SK-N-DZ (cell line): Measurements from ENCODE around the gene RNF181.
"Not testable (repeated sequence)": the region's sequence is repeated elsewhere in the genome, so short reads cannot be mapped to it uniquely, and the experiment has no call there.

ENCODE experiments used
- DNase-seq: peaks from one replicate; pipeline ENCODE4 v3.0.0-alpha.2; 2015; ENCODE audit warnings: low spot score
- small RNA-seq, 2 experiments: library from RNA; depleted of rRNA; stranded (forward); fragments of <200 nt; gene quantifications; one replicate each; pipeline ENCODE3, GENCODE V24; 2014

The RNF181 gene

DNA sequence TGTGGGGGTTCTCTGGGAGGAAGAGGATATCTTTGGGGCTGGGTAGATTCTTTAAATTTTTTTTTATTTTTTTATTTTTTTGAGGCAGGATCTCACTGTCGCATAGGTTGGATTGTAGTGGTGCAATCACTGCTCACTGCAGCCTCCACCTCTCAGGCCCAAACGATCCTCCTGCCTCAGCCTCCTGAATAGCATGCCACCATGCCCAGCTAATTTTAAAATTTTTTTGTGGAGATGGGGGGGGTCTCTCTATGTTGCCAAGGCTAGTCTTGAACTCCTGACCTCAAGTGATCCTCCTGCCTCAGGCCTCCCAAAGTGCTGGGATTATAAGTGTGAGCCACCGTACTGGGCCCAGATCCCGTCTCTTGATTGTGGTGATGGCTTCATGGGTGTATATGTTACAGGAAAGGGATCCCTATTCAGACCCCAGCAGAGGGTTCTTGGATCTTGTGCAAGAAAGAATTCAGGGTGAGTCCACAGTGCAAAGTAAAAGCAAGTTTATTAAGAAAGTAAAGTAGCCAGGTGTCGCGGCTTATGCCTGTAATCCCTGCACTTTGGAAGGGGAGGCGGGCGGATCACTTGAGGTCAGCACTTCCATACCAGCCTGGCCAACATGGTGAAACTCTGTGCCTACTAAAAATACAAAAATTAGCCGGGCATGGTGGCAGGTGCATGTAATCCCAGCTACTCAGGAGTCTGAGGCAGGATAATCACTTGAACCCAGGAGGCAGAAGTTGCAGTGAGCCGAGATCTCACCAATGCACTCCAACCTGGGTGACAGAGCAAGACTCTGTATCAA lies 18.4 kb downstream of the RNF181 start:
- no peak for DNase-seq

- not testable (repeated sequence) for DNase-seq
These were observed 19.2 kb downstream of the RNF181 start for GRCh38 chr2:85614757-85615156.

DNA sequence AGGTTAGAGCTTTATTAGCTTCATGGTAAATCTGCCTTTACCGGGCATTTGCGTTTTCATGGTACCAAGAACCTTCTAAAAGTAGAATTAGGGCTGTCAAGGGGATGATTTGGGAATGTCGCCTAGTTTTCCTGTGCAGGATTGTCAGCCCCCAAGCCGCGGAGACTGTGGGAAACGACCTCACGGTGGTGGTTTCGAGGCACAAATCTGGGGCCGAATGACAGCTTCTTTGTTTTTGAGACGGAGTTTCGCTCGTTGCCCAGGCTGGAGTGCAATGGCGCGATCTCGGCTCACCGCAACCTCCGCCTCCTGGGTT lies 19.8 kb downstream of the RNF181 start:
- no peak for DNase-seq

GRCh38 chr2:85617723-85618122 lies 22.2 kb downstream of the RNF181 start:
- not testable (repeated sequence) for DNase-seq

DNA sequence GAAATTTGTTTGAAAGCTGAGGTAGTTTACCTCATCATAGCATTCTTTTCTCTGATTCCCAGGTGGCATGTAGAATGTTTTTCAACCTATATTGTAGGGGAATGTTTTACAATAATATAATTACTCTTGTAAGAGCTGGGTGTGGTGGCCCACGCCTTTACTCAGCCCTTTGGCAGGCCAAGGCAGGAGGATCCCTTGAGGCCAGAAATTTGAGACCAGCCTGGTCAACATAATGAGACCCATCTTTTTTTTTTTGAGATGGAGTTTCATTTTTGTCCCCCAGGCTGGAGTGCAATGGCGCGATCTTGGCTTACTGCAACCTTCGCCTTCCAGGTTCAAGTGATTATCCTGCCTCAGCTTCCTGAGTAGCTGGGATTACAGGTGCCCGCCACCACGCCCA lies 24.1 kb downstream of the RNF181 start:
- no peak for DNase-seq

DNA sequence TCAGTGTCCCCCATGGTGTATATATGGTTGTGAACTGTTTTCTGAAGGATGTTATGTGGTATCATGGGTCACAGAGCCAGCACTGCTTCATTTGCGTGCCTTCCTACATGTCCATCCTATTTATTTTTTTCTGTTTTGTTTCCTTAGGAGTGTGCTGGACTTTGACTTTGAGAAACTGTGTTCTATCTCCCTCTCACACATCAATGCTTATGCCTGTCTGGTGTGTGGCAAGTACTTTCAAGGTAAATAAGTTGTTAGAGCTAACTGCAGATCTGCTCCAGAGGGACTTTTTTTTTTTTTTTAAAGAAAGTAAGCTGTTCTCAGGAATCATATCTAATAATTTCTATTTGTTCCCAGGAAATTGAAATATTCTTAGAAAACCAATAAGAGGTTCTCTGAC lies 25.8 kb downstream of the RNF181 start:
- DNase-seq, result no peak

DNA sequence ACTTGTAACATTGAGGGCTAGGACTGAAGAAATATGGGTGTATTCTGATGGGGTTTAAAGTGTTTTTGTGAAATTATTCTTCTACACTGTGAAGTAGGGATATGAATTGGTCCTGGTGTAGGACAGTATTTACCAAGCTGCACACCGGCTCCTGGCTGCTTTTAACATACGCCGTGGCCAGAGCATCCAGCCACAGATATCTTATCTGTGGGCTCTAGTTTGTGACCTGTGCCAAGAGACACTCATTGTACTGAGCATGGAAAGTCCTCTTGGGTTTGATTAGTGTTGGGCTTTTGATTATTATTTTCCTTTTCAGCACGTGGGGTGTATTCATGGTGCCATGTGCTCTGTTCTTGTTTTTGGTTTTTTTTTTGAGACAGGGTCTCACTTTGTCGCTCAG lies 28.4 kb downstream of the RNF181 start:
- DNase-seq, result no peak

DNA sequence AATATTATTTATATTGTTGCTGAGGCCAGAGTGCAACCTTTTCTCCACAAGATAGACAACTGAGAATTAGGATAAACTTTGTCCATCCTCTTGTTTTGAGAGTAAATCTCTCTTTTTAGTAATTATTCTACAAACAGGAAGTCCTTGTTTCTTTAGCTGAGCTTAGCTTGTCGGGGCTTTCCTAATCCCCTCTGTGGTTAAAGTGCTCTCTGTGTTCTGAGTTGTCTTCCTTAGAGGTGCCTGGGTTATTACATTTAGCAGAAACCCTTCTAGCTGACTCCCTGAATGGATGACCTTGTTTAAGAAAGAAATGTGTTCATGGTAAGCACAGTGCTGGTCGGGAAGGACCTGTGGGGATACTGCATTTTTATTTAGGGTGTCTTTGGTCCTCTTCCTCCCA lies 33.1 kb downstream of the RNF181 start:
- no peak for DNase-seq

- DNase-seq, result no peak
These were observed 35.8 kb downstream of the RNF181 start for GRCh38 chr2:85631316-85631715.

DNA sequence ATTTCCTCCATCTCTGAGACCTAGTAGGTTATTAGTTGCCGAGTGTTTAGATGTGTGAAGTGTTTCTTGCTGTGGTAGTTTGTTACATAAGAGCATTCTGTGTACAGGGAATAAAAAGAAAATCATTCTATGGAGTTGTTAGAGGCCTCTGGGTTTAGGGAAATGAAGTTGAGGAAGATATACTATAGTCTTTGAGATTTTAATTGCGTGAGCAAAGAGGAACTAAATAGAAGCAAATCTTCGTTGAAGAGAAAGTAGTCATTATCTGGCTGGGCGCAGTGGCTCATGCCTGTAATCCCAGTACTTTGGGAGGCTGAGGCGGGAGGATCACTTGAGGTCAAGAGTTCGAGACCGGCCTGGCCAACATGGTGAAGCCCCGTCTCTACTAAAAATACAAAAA lies 39.5 kb downstream of the RNF181 start:
- no peak for DNase-seq

DNA sequence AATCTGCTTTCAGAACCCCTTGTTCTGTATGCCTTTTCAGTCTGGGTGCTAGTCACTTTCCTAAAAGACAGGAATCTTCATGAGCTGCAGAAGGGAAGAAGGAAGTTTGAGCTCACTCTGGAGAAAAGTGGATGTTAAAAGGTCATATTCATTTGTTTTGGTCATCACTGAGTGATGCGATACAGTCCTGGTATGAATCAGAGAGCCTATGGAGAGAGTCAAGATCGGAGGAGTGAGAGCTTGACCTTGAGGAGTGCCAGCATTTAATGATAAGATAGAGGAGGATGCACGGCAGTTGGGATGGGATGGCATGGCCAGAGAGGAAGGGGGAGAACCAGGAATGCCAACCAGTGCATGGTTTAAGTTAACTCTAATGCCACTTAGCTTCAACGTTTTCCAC lies 40.1 kb downstream of the RNF181 start:
- DNase-seq, result no peak

DNA sequence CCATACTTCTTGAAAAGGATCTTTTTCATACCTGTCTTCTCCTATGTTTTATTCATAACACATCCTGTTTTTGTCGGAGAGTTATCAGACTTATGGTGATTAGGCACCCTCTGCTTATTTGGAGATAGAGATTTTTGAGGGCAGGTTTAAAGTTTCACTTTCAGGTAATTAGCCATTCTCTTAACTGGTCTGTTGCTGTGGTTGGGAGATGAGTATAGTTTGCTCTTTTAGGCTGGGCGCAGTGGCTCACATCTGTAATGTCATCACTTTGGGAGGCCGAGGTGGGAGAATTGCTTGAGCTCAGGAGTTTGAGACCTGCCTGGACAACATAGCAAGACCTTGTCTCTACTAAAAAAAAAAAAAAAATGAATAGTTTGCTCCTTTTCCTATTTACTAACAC lies 47.2 kb downstream of the RNF181 start:
- no peak for DNase-seq

- no peak for DNase-seq
These were observed 49.4 kb downstream of the RNF181 start for GRCh38 chr2:85644909-85645308.

- no peak for DNase-seq
These were observed 50.6 kb downstream of the RNF181 start for GRCh38 chr2:85646166-85646565.

Small RNA genes lying within 50 kb of the gene (small RNA-seq; reads per million reads assigned to genes)
- gene RN7SL126P, result 0.05 to 0.35 reads per million in 2 experiments
